NT2/D1 (cell line): ENCODE results near the gene CACHD1.
"Not testable (repeated sequence)": the region's sequence is repeated elsewhere in the genome, so short reads cannot be mapped to it uniquely, and the experiment has no call there.

Experiments
- DNase-seq: peaks from one replicate; pipeline ENCODE4 v3.0.0-alpha.2; 2011; ENCODE audit warnings: low read depth, low spot score
- H3K27me3 ChIP-seq: 2 replicates; pipeline ENCODE4 v1.6.0; 2011; ENCODE audit warnings: mild to moderate bottlenecking; ENCODE audit not compliant: insufficient read length, insufficient read depth
- H3K36me3 ChIP-seq: 2 replicates; pipeline ENCODE4 v1.6.1; 2011; ENCODE audit warnings: mild to moderate bottlenecking, low read length, mixed read lengths; ENCODE audit not compliant: insufficient read depth, insufficient read length
- H3K4me1 ChIP-seq: 2 replicates; pipeline ENCODE4 v1.5.1; 2011; ENCODE audit not compliant: insufficient read depth, insufficient read length
- H3K4me3 ChIP-seq: 2 replicates; pipeline ENCODE4 v1.5.1; 2011; ENCODE audit warnings: low read depth; ENCODE audit not compliant: insufficient read length
- H3K9ac ChIP-seq: 2 replicates; pipeline ENCODE4 v1.6.0; 2011; ENCODE audit warnings: low read depth; ENCODE audit not compliant: insufficient read length
- H3K9me3 ChIP-seq: 2 replicates; pipeline ENCODE4 v1.5.1; 2011; ENCODE audit warnings: mild to moderate bottlenecking, low read length; ENCODE audit not compliant: insufficient read depth
- SUZ12 ChIP-seq: IDR thresholded peaks from 2 replicates; pipeline ENCODE4 v1.6.1; 2011; ENCODE audit not compliant: insufficient read length, insufficient read depth; ENCODE audit errors: extremely low read depth
- YY1 ChIP-seq: IDR thresholded peaks from 2 replicates; pipeline ENCODE4 v1.6.1; 2011; ENCODE audit not compliant: insufficient read length, insufficient read depth
- ZNF274 ChIP-seq: IDR thresholded peaks from 2 replicates; pipeline ENCODE4 v1.6.1; 2011; ENCODE audit warnings: mild to moderate bottlenecking, low read depth, low read length

Gene CACHD1

GRCh38 chr1:64511044-64511443, 41.1 kb downstream of the CACHD1 start:
- no peak overlapping the region for H3K9ac ChIP-seq
- H3K4me1 ChIP-seq: peaks cover 11% of the 10 kb centered on the region
- DNase-seq: no peak
- TF ChIP-seq ZNF274: no peak
- TF ChIP-seq SUZ12: no peak
- no peak for TF ChIP-seq YY1
- H3K4me3 ChIP-seq: no peak overlapping the region
- no peaks in the 10 kb centered on the region for H3K27me3 ChIP-seq
- no peaks in the 10 kb centered on the region for H3K36me3 ChIP-seq
- H3K9me3 ChIP-seq: no peaks in the 10 kb centered on the region

GRCh38 chr1:64512206-64512605, 42.3 kb downstream of the CACHD1 start:
- H3K27me3 ChIP-seq, H3K36me3 ChIP-seq, H3K9ac ChIP-seq, H3K9me3 ChIP-seq, H3K4me1 ChIP-seq, H3K4me3 ChIP-seq, DNase-seq: not testable (repeated sequence)

GRCh38 chr1:64513545-64513944, 43.6 kb downstream of the CACHD1 start:
- H3K4me1 ChIP-seq: peaks cover 9% of the 10 kb centered on the region

GRCh38 chr1:64514197-64514765, 44.4 kb downstream of the CACHD1 start:
- TF ChIP-seq SUZ12 (no peak), YY1 (no peak)
- Histone ChIP-seq H3K4me1 (peaks cover 9% of the 10 kb centered on the region), H3K4me3 (no peak overlapping the region)

More at GRCh38 chr1:64513545-64513944, 43.6 kb downstream of the CACHD1 start:
- Histone ChIP-seq H3K27me3 (no peaks in the 10 kb centered on the region), H3K9ac (no peak overlapping the region), H3K36me3 (no peaks in the 10 kb centered on the region), H3K9me3 (no peaks in the 10 kb centered on the region), H3K4me3 (no peak overlapping the region)
- no peak for DNase-seq
- no peak for TF ChIP-seq YY1
- TF ChIP-seq SUZ12: no peak
- no peak for TF ChIP-seq ZNF274

GRCh38 chr1:64515427-64515826, 45.5 kb downstream of the CACHD1 start:
- H3K36me3 ChIP-seq: no peaks in the 10 kb centered on the region
- DNase-seq: no peak
- TF ChIP-seq YY1 (no peak), ZNF274 (no peak), SUZ12 (no peak)
- peaks cover 9% of the 10 kb centered on the region for H3K4me1 ChIP-seq
- no peak overlapping the region for H3K4me3 ChIP-seq
- no peaks in the 10 kb centered on the region for H3K9me3 ChIP-seq
- no peaks in the 10 kb centered on the region for H3K27me3 ChIP-seq
- no peak overlapping the region for H3K9ac ChIP-seq

More at GRCh38 chr1:64514197-64514765, 44.4 kb downstream of the CACHD1 start:
- no peaks in the 10 kb centered on the region for H3K27me3 ChIP-seq
- no peak overlapping the region for H3K9ac ChIP-seq
- DNase-seq: no peak
- no peaks in the 10 kb centered on the region for H3K9me3 ChIP-seq
- no peaks in the 10 kb centered on the region for H3K36me3 ChIP-seq

- H3K4me1 ChIP-seq: peaks cover 9% of the 10 kb centered on the region
- H3K9ac ChIP-seq: no peak overlapping the region
- H3K4me3 ChIP-seq: no peak overlapping the region
- H3K36me3 ChIP-seq: no peaks in the 10 kb centered on the region
- no peaks in the 10 kb centered on the region for H3K27me3 ChIP-seq
- no peak for DNase-seq
- no peaks in the 10 kb centered on the region for H3K9me3 ChIP-seq
- no peak for TF ChIP-seq YY1
- no peak for TF ChIP-seq ZNF274
- TF ChIP-seq SUZ12: no peak
Measured at GRCh38 chr1:64516301-64516700, 46.4 kb downstream of the CACHD1 start.

GRCh38 chr1:64516803-64517568, 47.1 kb downstream of the CACHD1 start:
- Histone ChIP-seq H3K27me3 (no peaks in the 10 kb centered on the region), H3K4me3 (no peak overlapping the region), H3K9me3 (no peaks in the 10 kb centered on the region), H3K9ac (no peak overlapping the region), H3K36me3 (no peaks in the 10 kb centered on the region), H3K4me1 (peaks cover 9% of the 10 kb centered on the region)
- no peak for DNase-seq
- TF ChIP-seq YY1 (no peak), SUZ12 (no peak), ZNF274 (no peak)

- no peaks in the 10 kb centered on the region for H3K36me3 ChIP-seq
- H3K9me3 ChIP-seq: no peaks in the 10 kb centered on the region
- no peak for TF ChIP-seq SUZ12
- TF ChIP-seq YY1: no peak
- no peak for TF ChIP-seq ZNF274
- no peak overlapping the region for H3K4me3 ChIP-seq
- no peak overlapping the region for H3K9ac ChIP-seq
- peaks cover 9% of the 10 kb centered on the region for H3K4me1 ChIP-seq
- no peaks in the 10 kb centered on the region for H3K27me3 ChIP-seq
- DNase-seq: no peak
Measured at GRCh38 chr1:64517640-64518039, 47.7 kb downstream of the CACHD1 start.
